WTC11 (cell line): ENCODE measurements around the gene PLD5. TPM values are rescaled to one million over a fixed set of nuclear protein-coding genes. Genes with fewer than 3 reads are reported as not detected.

Experiments used
- ATAC-seq: fragments of 200-7000 bp; cut with Tn5 transposase; 2 replicates; pipeline ENCODE4 v1.10.0; 2021; ENCODE audit warnings: mild to moderate bottlenecking, moderate library complexity
- CTCF ChIA-PET: fragments of 300-600 bp; sonication (Branson Sonifier 250); formaldehyde crosslinking; loops from one replicate; lab custom pipeline; 2021; ENCODE audit warnings: antibody characterized with exemption; lab: Charles Lee
- POLR2A ChIA-PET: fragments of 350-600 bp; sonication (Branson Sonifier 250); formaldehyde crosslinking; loops from one replicate; lab custom pipeline; 2021; ENCODE audit warnings: antibody characterized with exemption; lab: Charles Lee
- DNase-seq: peaks from one replicate; pipeline ENCODE4 v3.0.0; 2021; ENCODE audit warnings: low spot score
- H3K27ac Mint-ChIP-seq: 2 replicates; pipeline ENCODE4 v1.8.0; 2021; ENCODE audit warnings: mixed read lengths
- H3K27me3 Mint-ChIP-seq: 2 replicates; pipeline ENCODE4 v1.8.0; 2021; ENCODE audit warnings: low read depth, mild to moderate bottlenecking, moderate library complexity, mixed read lengths
- H3K36me3 Mint-ChIP-seq: 2 replicates; pipeline ENCODE4 v1.8.0; 2021; ENCODE audit warnings: mixed read lengths
- H3K4me1 Mint-ChIP-seq: 2 replicates; pipeline ENCODE4 v1.8.0; 2022; ENCODE audit warnings: mixed read lengths
- H3K4me3 Mint-ChIP-seq: 2 replicates; pipeline ENCODE4 v1.8.0; 2021; ENCODE audit warnings: mild to moderate bottlenecking, moderate library complexity, mixed read lengths
- H3K9me3 Mint-ChIP-seq: 2 replicates; pipeline ENCODE4 v1.8.0; 2021; ENCODE audit warnings: mixed read lengths
- AR ChIP-seq: fragments of 250-450 bp; sonication (Bioruptor Pico); IDR thresholded peaks from 2 replicates; pipeline ENCODE4 v1.9.0; 2021; ENCODE audit warnings: mild to moderate bottlenecking
- ATF6 ChIP-seq: sonication (generic); formaldehyde crosslinking; IDR thresholded peaks from 2 replicates; pipeline ENCODE4 v1.8.1; 2023; ENCODE audit warnings: mild to moderate bottlenecking, missing genetic modification reagents
- CREB1 ChIP-seq: sonication (generic); formaldehyde crosslinking; IDR thresholded peaks from 2 replicates; pipeline ENCODE4 v1.8.0; 2023; ENCODE audit warnings: mild to moderate bottlenecking, missing genetic modification reagents
- FOXJ3 ChIP-seq: sonication (generic); formaldehyde crosslinking; IDR thresholded peaks from 2 replicates; pipeline ENCODE4 v1.9.0; 2021; ENCODE audit warnings: missing genetic modification reagents, mild to moderate bottlenecking, borderline replicate concordance
- FOXP4 ChIP-seq: sonication (generic); formaldehyde crosslinking; IDR thresholded peaks from 2 replicates; pipeline ENCODE4 v1.8.0; 2022; ENCODE audit warnings: mild to moderate bottlenecking, missing genetic modification reagents
- GABPB1 ChIP-seq: sonication (generic); formaldehyde crosslinking; IDR thresholded peaks from 2 replicates; pipeline ENCODE4 v1.8.1; 2023; ENCODE audit warnings: mild to moderate bottlenecking, missing genetic modification reagents
- JAZF1 ChIP-seq: fragments of 250-450 bp; sonication (Bioruptor Pico); IDR thresholded peaks from 2 replicates; pipeline ENCODE4 v1.9.0; 2021; ENCODE audit warnings: moderate library complexity, mild to moderate bottlenecking, inconsistent platforms
- SMAD4 ChIP-seq: sonication (generic); formaldehyde crosslinking; IDR thresholded peaks from 2 replicates; pipeline ENCODE4 v1.8.0; 2022; ENCODE audit warnings: mild to moderate bottlenecking, missing genetic modification reagents
- TEAD1 ChIP-seq: sonication (generic); formaldehyde crosslinking; IDR thresholded peaks from 2 replicates; pipeline ENCODE4 v1.8.0; 2022; ENCODE audit warnings: mild to moderate bottlenecking, missing genetic modification reagents
- TEAD4 ChIP-seq: sonication (generic); formaldehyde crosslinking; IDR thresholded peaks from 2 replicates; pipeline ENCODE4 v1.8.0; 2022; ENCODE audit warnings: mild to moderate bottlenecking, missing genetic modification reagents
- USF1 ChIP-seq: sonication (generic); formaldehyde crosslinking; IDR thresholded peaks from 2 replicates; pipeline ENCODE4 v1.8.0; 2022; ENCODE audit warnings: mild to moderate bottlenecking, missing genetic modification reagents
- ZNF263 ChIP-seq: sonication (generic); formaldehyde crosslinking; IDR thresholded peaks from 2 replicates; pipeline ENCODE4 v1.8.1; 2022; ENCODE audit warnings: low read depth, mild to moderate bottlenecking, moderate library complexity, missing genetic modification reagents
- ZNF396 ChIP-seq: fragments of 250-450 bp; sonication (Bioruptor Pico); IDR thresholded peaks from 2 replicates; pipeline ENCODE4 v1.8.0; 2021; ENCODE audit warnings: mild to moderate bottlenecking, moderate library complexity, borderline replicate concordance
- ZNF425 ChIP-seq: fragments of 250-450 bp; sonication (Bioruptor Pico); conservative IDR thresholded peaks from 2 replicates; pipeline ENCODE4 v1.9.0; 2021; ENCODE audit warnings: mild to moderate bottlenecking
- ZNF512 ChIP-seq: sonication (generic); formaldehyde crosslinking; IDR thresholded peaks from 2 replicates; pipeline ENCODE4 v1.8.1; 2022; ENCODE audit warnings: missing genetic modification reagents, borderline replicate concordance
- ZNF532 ChIP-seq: fragments of 250-450 bp; sonication (Bioruptor Pico); IDR thresholded peaks from 2 replicates; pipeline ENCODE4 v1.9.0; 2021; ENCODE audit warnings: mild to moderate bottlenecking, borderline replicate concordance
- ZSCAN18 ChIP-seq: fragments of 250-450 bp; sonication (Bioruptor Pico); IDR thresholded peaks from 2 replicates; pipeline ENCODE4 v2.1.2; 2022; ENCODE audit warnings: mild to moderate bottlenecking, moderate library complexity
- total RNA-seq: library from RNA; stranded (reverse); gene quantifications from 3 replicates; pipeline ENCODE4 v1.2.3, GENCODE V29; 2021

The PLD5 gene
- total RNA-seq, 1 experiment from 2014 or later, result 6.4 TPM

- TF ChIP-seq ATF6 (CRISPR knock-in tag) (no peak), CREB1 (CRISPR knock-in tag) (no peak), ZNF512 (CRISPR knock-in tag) (no peak), ZSCAN18 (no peak), ZNF532 (CRISPR knock-in tag) (no peak), ZNF263 (no peak)
Measured at GRCh38 chr1:242452573-242452972, 71.9 kb downstream of the PLD5 start (continued).

GRCh38 chr1:242449661-242450060 is 74.8 kb downstream of the PLD5 start:
- no peaks in the 10 kb centered on the region; the same call in 1 of the 2 replicates for H3K27me3 Mint-ChIP-seq
- ChIA-PET CTCF (no interaction called here), POLR2A (no interaction called here)
- H3K27ac Mint-ChIP-seq, result no peak overlapping the region
- peaks cover 56% of the 10 kb centered on the region for H3K4me1 Mint-ChIP-seq
- no peak for DNase-seq
- H3K36me3 Mint-ChIP-seq, result no peaks in the 10 kb centered on the region
- no peaks in the 10 kb centered on the region for H3K9me3 Mint-ChIP-seq
- ATAC-seq, result peak; percentile 11
- H3K4me3 Mint-ChIP-seq, result no peak overlapping the region
- TF ChIP-seq FOXP4 (CRISPR knock-in tag) (no peak), FOXJ3 (no peak), SMAD4 (CRISPR knock-in tag) (no peak), TEAD4 (CRISPR knock-in tag) (no peak), AR (no peak), JAZF1 (CRISPR knock-in tag) (no peak), GABPB1 (CRISPR knock-in tag) (no peak), ZNF425 (CRISPR knock-in tag) (no peak), TEAD1 (CRISPR knock-in tag) (no peak), ZNF396 (CRISPR knock-in tag) (no peak), USF1 (CRISPR knock-in tag) (no peak), ZSCAN18 (no peak)
